Ureter (tissue), 1 donor: ENCODE data around the gene COL12A1. TPM values are rescaled to one million over a fixed set of nuclear protein-coding genes. Genes with fewer than 3 reads are reported as not detected.

ENCODE experiments used
- DNase-seq: peaks from one replicate; pipeline ENCODE4 v3.0.0-alpha.2; 2020; ENCODE audit warnings: low spot score
- total RNA-seq: library from RNA; stranded (reverse); gene quantifications from one replicate; pipeline ENCODE4 v1.2.4, GENCODE V29; 2023
- donor health status: DM: yes; HTN: yes; CAD: no.

Gene COL12A1
- total RNA-seq, 1 donor from 2014 or later: 40.4 TPM

DNA sequence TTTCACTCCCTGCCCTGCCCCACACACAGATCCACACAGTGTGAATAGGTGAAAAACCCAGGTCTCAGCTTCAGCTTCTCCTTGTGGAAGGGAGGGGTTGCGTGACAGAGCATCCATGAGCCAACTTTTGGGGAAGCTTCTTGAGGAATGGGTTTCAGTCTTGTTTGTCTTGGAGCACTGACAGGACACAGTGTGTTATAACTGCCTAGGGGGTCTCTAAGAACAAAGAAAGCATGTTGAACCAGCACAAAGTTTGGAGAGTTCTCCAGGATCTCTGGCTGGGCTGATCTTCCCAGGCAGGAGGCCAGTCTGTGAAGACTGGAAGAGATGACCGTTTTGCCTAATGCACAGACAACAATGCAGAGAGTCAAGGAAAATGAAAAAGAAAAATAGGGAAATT is 164.5 kb downstream of the COL12A1 start:
- DNase-seq: no peak

Other genes with a start within 250 kb of the COL12A1 start
- gene COX7A2, start 37.7 kb upstream of the COL12A1 start, total RNA-seq: 353 TPM
- 125 TPM for gene TMEM30A, start 78.7 kb upstream of the COL12A1 start, total RNA-seq